HG03196 (cell line): ENCODE measurements around the gene PBX1.

Source experiments
- ATAC-seq: cut with Tn5 transposase; IDR thresholded peaks from one replicate; pipeline ENCODE4 v1.9.1; 2021; ENCODE audit not compliant: unreplicated experiment

Gene PBX1

DNA sequence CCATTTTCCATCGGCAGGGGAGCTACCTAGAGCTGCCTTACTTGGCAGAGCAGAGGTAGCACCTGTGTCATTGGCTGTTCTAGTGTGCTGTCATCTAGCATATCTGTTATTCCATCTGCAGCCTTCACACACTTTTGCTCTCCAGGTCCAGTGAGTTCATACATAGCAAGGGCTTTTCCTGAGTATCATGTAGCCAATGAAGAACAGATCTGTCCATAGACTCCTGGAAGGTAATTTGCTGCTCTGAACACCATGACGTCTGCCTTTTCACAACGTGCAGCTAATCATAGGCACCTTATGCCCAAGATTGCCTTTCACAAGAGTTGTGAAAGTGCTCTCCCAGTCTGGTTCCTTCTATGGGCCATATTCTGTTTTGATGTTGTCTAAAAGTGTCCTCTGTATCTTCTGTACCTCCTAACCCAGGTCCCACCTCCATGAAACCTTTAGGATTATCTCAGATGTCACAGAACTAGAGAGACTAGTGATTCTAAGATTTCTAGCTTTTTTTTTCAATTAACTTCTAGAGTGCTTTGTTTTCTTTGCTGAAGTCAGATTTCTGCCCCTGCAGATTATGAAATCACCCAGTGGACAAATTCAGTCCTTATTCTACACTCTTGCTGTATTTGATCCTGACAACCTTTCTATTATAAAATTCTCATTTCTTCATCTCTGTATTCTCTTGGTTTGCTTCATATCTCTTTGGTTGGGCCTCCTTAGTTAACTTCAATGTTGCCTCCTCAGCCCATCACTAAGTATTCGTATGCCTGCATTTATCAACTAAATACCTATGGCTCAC lies 134.8 kb downstream of the PBX1 start:
- no peak for ATAC-seq

DNA sequence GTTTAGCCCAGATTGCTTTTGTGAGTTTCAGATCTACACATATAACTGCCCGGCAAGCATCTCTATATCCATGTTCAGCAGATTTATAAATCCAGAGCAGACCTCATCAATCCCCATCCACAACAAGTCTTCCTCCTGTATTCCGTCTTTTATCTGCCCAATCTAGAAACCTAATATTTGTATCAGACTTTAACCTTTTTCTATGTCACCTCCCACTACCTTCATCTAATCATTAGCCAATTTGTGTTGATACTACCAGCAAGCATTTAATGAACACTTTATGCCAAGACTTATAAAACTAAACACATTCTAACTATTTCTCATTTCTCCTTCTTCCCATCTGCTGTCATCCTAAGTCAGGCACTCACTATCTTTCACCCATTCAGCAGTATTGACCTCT lies 135.5 kb downstream of the PBX1 start:
- no peak for ATAC-seq

DNA sequence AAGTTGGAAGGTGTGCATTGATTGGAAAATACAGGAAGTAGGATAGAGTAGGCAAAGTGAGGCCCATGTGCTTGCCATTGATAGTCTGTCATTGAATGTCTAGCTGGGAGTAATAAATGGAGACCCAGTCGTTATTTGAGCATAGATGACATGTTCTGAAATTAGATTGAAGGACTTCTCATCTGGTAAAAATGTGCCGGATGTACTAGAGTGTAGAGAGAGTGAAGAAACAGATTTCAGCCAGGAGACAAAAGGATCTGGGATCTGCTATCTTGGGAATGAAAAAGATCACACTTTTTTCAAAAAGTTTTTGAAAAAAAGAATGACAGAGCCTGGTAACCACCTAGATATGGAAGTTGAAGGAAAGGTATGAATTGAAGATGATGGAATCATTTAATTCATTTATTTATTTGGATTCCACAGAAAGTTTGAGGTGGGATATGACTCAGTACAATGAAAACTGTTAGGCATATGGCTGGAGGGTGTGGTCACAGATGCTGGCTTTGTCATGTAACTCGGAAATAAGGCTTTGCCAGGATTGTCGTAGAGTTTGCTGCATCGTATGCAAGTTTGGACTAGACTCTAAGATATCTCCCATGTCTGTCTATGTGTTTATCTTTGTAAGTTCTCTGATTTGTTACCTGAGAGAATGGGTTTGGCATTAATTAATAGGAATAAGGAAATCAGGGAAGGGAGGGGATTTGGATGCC lies 137.1 kb downstream of the PBX1 start:
- ATAC-seq, result no peak

DNA sequence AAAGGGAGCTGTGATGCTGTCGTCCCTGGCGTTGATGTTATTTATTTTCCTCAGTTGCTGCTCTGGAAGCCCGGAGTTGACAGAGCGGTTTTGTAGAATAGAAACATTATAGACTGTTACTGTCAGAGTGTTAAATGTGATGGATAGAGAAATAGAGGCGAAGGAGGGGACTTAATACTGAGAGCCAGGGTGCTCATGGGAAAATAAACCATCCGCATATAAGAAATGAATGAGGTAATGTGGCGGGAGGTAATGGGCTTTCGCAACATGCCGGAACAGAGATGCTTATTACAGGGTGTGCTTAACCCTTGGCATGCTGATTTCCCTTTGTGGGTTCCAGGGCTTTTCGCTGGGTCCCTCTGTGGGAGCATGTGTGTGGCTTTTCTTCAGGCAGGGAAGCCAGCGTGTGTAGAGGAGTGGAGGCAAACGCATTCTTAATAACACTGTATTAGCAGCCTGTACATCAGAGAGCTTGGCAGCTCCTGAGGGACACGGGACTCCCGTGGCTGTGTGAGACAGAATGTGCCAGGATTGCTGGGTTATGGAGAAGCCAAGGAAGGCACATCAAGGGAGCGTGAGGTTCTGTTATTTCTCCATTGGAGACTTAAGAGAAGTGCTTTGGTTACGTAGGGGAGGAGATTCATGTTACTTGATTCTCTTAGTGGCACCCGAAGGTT lies 141.0 kb downstream of the PBX1 start:
- no peak for ATAC-seq

DNA sequence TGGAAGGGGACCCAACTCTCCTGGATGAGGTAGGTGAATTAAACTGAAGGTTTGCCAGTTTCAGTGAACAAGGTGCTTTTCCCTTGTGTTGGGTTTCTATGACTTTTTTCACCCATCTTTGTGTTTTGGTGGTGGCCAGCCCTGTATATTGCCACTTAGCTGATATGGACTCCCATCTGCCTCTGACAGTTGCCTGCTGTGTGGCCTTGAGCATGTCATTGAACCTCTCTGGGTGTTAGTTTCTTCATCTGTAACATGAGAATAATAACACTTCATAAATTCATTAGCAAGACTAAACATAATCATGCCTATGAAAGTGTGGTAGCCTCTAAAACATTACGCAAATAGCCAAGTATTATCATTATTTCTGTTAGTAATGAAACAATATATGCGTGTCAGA lies 141.7 kb downstream of the PBX1 start:
- no peak for ATAC-seq

DNA sequence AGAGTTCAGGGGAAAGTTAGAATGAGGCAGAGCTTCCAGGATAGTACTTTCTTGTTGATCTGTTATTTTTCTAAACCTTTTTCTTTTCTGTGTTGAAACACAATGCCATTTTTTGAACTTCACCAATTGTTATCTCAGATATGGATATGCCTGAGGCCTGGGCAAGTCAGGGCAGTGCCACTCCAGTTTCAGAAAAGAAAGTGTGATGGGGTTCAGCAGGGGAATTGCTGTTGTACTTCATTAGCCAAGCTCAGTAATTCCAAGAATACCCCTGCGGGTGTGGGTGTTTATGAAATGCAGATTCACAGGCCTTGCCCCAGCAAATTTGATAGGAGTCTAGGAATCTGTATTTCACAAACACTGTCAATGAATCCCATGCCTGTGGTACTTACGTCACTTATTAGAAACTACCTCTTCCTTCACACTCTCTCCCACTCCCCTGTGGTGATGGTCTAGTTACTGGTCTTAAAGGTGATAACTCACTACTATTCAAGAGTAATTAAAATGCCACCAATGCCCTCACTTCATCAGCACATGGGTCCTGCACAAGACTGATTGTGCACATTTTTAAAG lies 142.3 kb downstream of the PBX1 start:
- no peak for ATAC-seq

DNA sequence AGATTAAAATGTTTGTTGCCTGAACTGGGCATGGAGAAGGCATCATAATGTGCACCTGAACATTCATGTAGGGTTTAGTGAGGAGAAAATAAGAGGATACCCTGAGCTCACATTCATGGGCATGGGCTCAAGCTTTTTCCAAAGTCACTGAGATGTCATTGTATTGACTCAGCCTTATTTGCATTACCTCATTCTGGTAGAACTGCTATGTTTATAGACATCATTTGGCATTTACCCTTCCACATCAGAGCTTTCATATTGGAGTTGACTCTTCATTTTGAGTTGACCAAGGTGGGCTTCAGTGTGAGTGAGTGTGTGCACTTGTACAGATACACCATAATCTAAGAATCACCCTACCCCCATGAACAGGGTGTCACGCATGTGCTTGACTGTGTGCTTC lies 143.2 kb downstream of the PBX1 start:
- no peak for ATAC-seq

DNA sequence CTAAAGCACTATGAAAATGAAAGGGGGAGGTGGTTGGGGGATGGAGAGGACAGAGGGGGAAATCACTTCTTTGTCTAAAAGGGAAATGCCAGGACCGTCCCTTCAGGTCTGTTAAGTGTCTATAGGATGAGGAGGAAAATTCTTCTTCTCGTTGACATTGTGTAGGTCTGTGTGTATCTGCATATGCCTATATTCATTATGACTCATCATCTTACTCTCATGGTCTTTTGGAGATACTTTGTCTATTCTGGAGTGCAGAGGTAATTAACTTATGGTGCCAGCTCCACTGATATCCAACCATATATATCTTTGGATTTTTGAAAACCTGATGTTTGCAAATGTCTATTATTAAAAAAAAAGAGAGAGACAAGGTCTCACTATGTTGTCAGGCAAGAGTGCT lies 143.7 kb downstream of the PBX1 start:
- ATAC-seq, result no peak

DNA sequence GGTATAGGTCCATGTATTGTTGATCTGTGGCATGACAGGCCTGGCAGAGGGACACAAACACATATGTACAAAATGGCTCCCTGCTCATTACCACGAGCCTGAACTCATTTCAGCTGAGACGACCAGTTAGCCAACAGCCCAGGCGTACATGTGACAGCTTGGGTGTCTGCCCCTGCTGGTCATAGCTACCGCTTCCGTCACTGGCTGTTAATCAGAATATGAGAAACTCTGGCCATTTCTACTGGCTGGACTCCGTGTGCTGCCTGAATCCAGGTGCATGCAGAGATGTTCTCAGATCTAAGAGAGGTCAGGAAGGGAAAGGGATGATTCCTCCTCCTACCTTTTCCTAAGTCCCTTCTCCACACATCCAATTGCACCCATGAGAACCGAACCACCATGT lies 144.5 kb downstream of the PBX1 start:
- no peak for ATAC-seq

DNA sequence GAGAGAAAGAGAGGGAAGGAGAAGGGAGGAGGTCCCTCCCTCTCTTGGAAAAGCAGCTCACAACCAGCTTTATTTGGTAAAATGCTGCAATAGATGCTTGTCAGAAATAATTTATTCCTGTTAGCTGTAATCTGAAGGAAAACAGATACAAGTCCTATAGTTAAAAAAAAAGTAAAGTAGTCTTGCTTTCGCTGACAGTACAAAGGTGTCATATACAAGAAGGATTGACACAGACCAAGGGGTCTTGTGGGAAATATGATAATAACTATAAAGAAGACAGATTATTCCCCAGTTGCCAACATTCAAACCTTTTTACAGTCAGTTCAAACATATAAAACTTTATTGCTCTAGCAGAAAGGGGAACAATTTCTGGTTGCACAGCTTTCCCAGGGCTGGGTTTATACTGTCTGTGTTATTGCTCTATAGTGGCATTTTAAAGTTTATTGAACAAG lies 145.0 kb downstream of the PBX1 start:
- ATAC-seq, result no peak

DNA sequence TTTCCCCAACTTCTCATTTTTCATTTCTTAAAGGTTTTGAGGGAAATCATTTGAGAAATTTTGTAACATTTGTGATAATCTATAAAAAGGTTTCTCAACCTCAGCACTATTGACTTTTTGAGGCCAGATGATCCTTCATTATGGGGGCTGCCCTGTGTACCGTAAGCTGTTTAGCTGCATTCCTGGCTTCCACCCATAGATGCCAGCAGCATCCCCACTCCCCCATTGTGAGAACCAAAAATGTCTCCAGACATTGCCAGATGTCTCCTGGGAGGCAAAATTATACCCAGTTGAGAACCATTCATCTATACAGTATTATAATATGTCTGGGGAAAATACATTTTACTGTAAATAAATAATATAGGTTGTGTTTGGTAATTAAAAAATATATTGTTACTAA lies 146.0 kb downstream of the PBX1 start:
- no peak for ATAC-seq

DNA sequence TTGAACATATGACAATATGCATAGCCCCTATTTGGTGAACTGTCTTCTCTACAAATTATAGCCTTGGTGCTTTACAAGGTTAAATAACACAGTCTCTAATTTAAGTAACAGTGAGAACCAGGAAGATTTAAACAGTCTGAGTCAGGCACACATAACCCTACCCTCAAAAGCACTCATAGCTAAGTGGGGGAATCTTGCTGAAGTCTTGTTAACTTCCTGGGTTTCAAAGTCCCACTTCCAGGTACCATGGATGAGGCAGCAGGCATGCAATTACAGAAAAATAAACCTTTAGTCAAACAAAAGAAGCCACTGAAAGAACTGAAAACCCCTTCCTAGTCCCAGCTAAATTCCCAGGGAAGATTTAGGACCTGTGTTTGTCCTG lies 147.6 kb downstream of the PBX1 start:
- ATAC-seq, result no peak

DNA sequence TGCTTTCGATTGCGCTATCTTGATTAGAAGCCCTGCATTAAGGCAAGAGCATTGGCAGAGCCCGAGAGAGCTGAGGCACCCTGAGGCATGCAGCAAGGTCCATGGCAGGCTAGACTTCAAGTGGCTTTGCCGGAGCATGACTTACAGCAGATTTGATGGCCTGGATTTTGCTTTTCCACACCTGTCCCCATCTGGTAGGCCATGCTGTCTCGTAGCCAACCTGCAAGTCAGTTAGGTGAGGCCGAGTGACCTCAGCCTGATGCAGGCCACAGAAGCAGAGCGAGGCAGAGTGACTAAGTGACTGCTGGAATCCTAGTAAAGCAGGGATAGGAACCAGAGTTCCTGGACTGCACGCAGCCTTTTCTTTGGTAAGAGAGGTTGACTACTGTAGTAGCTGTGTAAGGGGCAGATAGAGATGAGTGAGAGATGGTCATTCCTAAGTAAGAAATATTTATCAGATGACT lies 148.9 kb downstream of the PBX1 start:
- no peak for ATAC-seq

DNA sequence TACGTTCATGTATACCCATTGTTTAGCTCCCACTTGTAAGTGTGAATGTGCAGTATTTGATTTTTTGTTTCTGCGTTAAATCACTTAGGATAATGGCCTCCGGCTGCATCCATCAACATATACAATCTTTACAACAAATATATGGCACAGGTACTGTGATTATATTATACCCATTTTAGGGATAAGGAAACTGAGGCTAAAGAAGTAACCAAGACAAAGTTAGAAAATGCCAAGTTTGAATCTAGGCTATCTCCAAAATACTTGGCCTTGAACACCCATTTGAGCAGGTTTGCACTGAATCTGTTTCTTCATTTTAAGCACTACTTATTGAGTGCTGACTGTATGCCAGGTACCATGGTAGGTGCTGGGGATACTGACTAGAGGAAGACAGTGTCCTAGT lies 149.6 kb downstream of the PBX1 start:
- ATAC-seq, result no peak

DNA sequence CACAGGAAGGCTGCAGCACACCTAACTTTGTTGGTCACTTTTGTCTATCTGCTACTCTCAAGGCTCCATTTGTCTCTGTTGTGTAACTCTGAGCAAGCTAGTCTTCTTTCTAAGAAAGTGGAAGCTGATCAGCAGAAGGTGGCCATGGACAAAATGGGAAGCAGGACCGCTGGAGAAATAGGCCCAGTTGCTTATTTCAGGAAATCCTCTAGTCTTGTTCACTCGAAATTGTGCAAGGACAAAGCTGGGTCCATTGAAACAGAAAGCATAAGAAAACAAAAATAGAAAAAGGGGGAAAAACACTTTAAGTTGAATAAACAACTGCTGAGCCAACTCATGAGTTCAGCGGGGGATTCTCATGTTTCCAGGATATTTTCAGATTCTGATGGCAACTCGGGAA lies 150.1 kb downstream of the PBX1 start:
- ATAC-seq, result no peak

DNA sequence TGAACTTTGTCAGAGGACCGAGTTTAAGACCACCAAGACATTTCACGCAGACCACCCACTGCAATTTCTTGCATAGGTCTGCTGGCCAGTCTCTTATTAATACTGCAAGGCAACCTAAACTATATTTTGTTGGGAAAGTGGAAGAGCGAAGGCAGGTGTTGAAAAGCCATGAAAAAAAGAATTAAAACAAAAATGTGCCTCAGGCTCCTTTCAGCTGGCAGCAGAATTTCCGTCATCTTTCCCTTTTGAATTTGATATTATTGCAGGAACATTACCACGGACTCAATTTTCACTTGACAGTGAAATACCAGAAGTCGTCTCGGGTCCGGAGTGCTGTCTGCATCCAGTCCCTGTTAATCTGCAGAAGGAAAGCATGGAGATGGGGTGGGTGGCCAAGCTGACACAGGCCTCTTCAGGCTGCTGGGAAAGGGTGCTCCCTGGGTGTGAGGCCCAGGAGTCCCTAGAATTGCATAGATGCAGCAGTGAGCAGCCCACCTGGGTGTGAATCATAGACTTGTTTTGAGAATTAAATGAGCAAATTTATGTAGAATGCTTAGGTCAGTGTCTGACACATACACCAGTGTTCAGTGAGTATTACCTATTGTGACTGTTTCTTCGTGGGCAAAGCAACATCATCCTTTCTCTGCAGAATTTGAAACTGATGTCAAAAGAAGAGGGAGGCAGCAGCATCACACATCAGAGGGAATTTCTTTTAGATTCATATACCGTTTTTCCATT lies 150.7 kb downstream of the PBX1 start:
- ATAC-seq, result no peak

DNA sequence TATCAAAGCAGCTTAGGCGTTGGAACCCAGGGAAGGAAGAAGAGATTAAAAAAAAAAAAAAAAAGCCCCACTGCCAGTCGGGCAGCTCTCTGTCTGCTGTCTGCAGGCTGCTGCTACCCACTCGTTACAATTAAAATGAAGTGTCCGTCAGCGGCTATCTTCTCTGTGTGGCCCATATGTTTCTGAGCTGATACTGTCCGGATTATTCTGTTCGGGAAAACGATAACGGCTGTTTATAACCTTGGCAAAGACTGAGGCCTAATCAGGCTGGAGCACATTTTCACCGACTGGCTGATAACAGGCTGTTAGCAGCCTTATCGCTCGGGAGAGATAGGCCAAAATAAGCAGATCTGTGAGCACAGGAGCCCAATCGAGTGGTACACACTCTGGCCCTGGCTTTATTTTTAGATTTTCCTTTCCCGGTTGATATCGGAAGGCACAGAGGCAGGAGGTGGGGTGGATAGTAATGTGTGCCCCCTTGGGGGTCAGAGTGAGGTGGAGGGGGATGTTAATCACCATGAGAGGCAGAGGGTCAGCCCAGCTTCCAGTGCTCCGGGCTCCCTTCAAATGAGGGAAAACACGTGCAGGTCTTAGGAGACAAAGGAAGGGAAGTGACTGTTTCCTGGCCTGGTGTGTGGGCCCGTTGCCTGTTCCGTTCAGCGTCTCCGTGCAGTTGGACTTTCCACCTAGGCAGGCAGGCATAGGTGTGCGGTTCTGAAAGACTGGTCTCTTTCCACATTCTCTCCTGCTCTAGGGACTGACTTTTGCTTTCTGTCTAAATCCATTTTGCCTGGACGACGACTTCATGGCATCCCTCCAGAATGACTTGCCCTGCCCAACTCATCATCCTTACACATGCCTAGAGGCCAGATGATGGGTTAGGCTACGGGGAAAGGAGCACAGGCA lies 153.4 kb downstream of the PBX1 start:
- ATAC-seq, result no peak

DNA sequence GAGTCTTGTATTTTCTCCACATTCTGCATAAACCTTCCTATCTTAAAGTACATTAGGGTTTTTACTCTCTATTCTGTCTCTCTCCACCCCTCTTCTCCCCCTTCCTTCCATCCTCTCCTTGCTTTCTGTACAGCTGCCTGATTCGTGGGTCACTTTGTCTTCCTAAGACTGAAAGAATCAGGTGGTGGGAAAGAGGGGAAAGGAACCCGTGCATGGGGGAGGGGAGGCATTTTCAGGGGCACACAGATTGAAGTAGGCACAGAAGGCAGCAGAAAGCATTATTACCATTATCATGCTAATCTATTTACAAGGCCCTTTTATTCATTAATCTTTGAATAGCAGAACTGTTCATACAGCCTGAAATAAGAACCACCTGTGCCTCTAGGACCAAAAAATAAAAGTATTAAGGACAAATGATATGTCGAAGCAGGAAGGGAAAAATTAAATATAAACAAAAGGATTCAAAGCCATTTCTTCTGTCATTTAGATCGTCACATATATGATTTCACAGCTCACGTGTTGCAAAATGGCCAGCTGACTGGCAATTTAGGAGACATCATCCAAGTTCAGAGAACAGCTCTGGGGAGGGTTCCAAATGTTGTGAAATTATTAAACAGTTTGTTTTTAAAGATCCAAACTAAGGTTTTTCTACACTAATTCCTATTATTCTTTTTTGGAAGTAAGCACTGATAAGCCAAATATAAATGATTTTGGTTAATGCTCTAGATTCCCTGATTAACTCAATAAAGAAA lies 154.6 kb downstream of the PBX1 start:
- no peak for ATAC-seq

DNA sequence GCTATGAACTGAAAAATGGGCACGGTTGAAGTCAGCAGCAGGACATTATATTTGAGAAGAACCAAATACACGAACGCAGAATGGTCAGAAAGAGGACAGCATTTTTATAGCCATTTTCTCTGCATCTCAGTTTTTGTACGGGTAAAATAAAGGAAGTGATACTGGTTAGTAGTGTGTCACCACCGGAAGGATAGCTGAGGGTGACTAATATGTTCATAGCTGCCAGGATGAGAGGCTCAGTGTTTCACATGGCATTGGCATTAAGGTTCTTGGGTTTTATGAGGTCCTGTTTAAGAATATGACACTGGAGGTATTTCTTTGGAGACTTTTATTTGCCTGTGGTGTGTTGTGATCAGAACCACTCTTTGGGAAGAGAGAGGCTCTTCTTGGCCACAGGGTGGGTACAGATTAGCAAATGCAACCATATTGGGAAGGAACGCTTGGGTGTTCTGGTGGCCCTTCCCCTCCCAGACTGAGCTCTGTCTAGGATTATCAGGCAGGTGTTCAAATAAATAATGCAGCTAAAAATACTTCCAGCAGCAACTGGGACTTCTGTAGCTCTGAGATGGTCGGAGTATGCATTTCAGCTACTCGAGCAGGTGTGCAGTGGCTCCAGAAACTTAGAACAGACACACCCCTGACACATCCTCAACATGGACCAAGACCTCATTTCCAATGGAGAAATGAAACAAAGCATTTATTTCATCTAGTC lies 158.2 kb downstream of the PBX1 start:
- peak; percentile 91 for ATAC-seq
